IMR-90 (cell line): ENCODE measurements around the gene GGT5. TPM values are rescaled to one million over a fixed set of nuclear protein-coding genes. Genes with fewer than 3 reads are reported as not detected.

Experiments used
- ATAC-seq: fragments of 200-7000 bp; cut with Tn5 transposase; 2 replicates; pipeline ENCODE4 v1.9.1; 2020; ENCODE audit warnings: low read depth, mild to moderate bottlenecking, moderate library complexity
- BruUV-seq: library from RNA; stranded (reverse); fragments of 400-500 nt; replicated peaks from 2 replicates; lab custom pipeline; 2021; lab: Mats Ljungman, UMichigan
- CTCF ChIA-PET: fragments of 300-600 bp; formaldehyde crosslinking; extraction: SDS; loops from one replicate; lab custom pipeline; 2021; ENCODE audit warnings: antibody characterized with exemption; lab: Yijun Ruan, JAX
- POLR2A ChIA-PET: fragments of 300-600 bp; sonication (Branson Sonifier 250); formaldehyde crosslinking; loops from one replicate; lab custom pipeline; 2022; ENCODE audit warnings: antibody characterized with exemption; ENCODE audit not compliant: unreplicated experiment; lab: Charles Lee
- DNase-seq: peaks from one replicate; pipeline ENCODE4 v3.0.0; 2013
- H2AFZ ChIP-seq: replicated peaks from 2 replicates; pipeline ENCODE3; 2013; ENCODE audit warnings: low read length, mild to moderate bottlenecking; ENCODE audit not compliant: poor library complexity
- H2AK5ac ChIP-seq: 2 replicates; pipeline ENCODE4 v1.6.1; 2013; ENCODE audit warnings: low read depth, low read length, inconsistent platforms
- H2AK9ac ChIP-seq: replicated peaks from 2 replicates; pipeline ENCODE3; 2013; ENCODE audit warnings: mild to moderate bottlenecking, low read depth, low read length, moderate library complexity; ENCODE audit not compliant: poor library complexity
- H2BK120ac ChIP-seq: 2 replicates; pipeline ENCODE4 v1.6.1; 2013; ENCODE audit warnings: low read depth, low read length, inconsistent platforms
- H2BK15ac ChIP-seq: 3 replicates; pipeline ENCODE4 v1.6.1; 2013; ENCODE audit warnings: low read depth, low read length, inconsistent platforms
- H2BK20ac ChIP-seq: 2 replicates; pipeline ENCODE4 v1.6.1; 2013; ENCODE audit warnings: low read depth, mild to moderate bottlenecking, inconsistent platforms, low read length, moderate library complexity
- H2BK5ac ChIP-seq: 2 replicates; pipeline ENCODE4 v1.6.1; 2013; ENCODE audit warnings: mild to moderate bottlenecking, low read depth, low read length, inconsistent platforms; ENCODE audit not compliant: poor library complexity, severe bottlenecking
- H3K14ac ChIP-seq: replicated peaks from 2 replicates; pipeline ENCODE4 v1.6.1; 2013; ENCODE audit warnings: low read depth, low read length, inconsistent platforms
- H3K18ac ChIP-seq: 2 replicates; pipeline ENCODE4 v1.6.1; 2013; ENCODE audit warnings: low read depth, low read length, control low read depth
- H3K23ac ChIP-seq: 2 replicates; pipeline ENCODE4 v1.6.1; 2013; ENCODE audit warnings: low read depth, low read length, inconsistent platforms
- H3K27ac ChIP-seq: 2 replicates; pipeline ENCODE4 v1.5.1; 2013; ENCODE audit warnings: mild to moderate bottlenecking, control low read depth, low read length; ENCODE audit not compliant: insufficient read depth
- H3K27me3 ChIP-seq: 2 replicates; pipeline ENCODE4 v1.6.1; 2013; ENCODE audit warnings: low read length; ENCODE audit not compliant: control insufficient read depth, insufficient read depth
- H3K36me3 ChIP-seq: 2 replicates; pipeline ENCODE4 v1.6.1; 2013; ENCODE audit warnings: low read length, mixed read lengths; ENCODE audit not compliant: control insufficient read depth, insufficient read depth
- H3K4ac ChIP-seq: 2 replicates; pipeline ENCODE4 v1.6.1; 2013; ENCODE audit warnings: low read depth, low read length, inconsistent platforms
- H3K4me1 ChIP-seq: 2 replicates; pipeline ENCODE4 v1.6.1; 2013; ENCODE audit warnings: low read length, mixed read lengths; ENCODE audit not compliant: control insufficient read depth, insufficient read depth
- H3K4me2 ChIP-seq: 2 replicates; pipeline ENCODE4 v1.6.1; 2013; ENCODE audit warnings: low read depth, mild to moderate bottlenecking, control low read depth, low read length, moderate library complexity
- H3K4me3 ChIP-seq: 2 replicates; pipeline ENCODE4 v1.5.1; 2013; ENCODE audit warnings: low read depth, mild to moderate bottlenecking, control low read depth, low read length, moderate library complexity; ENCODE audit not compliant: insufficient read depth
- H3K56ac ChIP-seq: 2 replicates; pipeline ENCODE4 v1.6.1; 2013; ENCODE audit warnings: low read length, inconsistent platforms; ENCODE audit not compliant: insufficient read depth; ENCODE audit errors: extremely low read depth
- H3K79me1 ChIP-seq, 2 experiments: 2 replicates each; pipeline ENCODE4 v1.6.1; 2013; ENCODE audit warnings: low read length in 2 of 2, inconsistent platforms in 1 of 2, low read depth in 1 of 2
- H3K9ac ChIP-seq: 2 replicates; pipeline ENCODE4 v1.6.1; 2013; ENCODE audit warnings: low read depth, low read length, control low read depth
- H3K9me1 ChIP-seq: 2 replicates; pipeline ENCODE4 v1.6.1; 2013; ENCODE audit warnings: low read length, inconsistent platforms; ENCODE audit not compliant: insufficient read depth
- H3K9me3 ChIP-seq: 2 replicates; pipeline ENCODE4 v1.6.1; 2013; ENCODE audit warnings: low read length; ENCODE audit not compliant: control insufficient read depth, insufficient read depth
- H4K20me1 ChIP-seq: 2 replicates; pipeline ENCODE4 v1.6.1; 2013; ENCODE audit warnings: low read length, inconsistent platforms; ENCODE audit not compliant: insufficient read depth
- H4K5ac ChIP-seq: 2 replicates; pipeline ENCODE4 v1.6.1; 2013; ENCODE audit warnings: mild to moderate bottlenecking, low read depth, low read length, control low read depth
- H4K8ac ChIP-seq, 2 experiments: 2 replicates each; pipeline ENCODE4 v1.6.1; 2013; ENCODE audit warnings: low read depth in 2 of 2, low read length in 2 of 2, control low read depth in 1 of 2, inconsistent platforms in 1 of 2
- H4K91ac ChIP-seq: 2 replicates; pipeline ENCODE4 v1.6.1; 2013; ENCODE audit warnings: low read depth, low read length, inconsistent platforms; ENCODE audit not compliant: insufficient read depth
- CEBPB ChIP-seq: IDR thresholded peaks from 2 replicates; pipeline ENCODE4 v1.6.1; 2012; ENCODE audit warnings: low read depth, low read length, improper control_type of control experiment
- CHD1 ChIP-seq: IDR thresholded peaks from 2 replicates; pipeline ENCODE4 v1.6.1; 2012; ENCODE audit warnings: low read depth, low read length, improper control_type of control experiment
- FOS ChIP-seq: fragments of 150-350 bp; IDR thresholded peaks from 2 replicates; pipeline ENCODE4 v1.6.1; 2016; ENCODE audit warnings: low read depth, low read length
- MAFK ChIP-seq: IDR thresholded peaks from 2 replicates; pipeline ENCODE4 v1.6.1; 2012; ENCODE audit warnings: low read depth, low read length, improper control_type of control experiment
- MAZ ChIP-seq: IDR thresholded peaks from 2 replicates; pipeline ENCODE4 v1.6.1; 2012; ENCODE audit warnings: low read depth, mild to moderate bottlenecking, low read length, improper control_type of control experiment, moderate library complexity, borderline replicate concordance
- MXI1 ChIP-seq: IDR thresholded peaks from 2 replicates; pipeline ENCODE4 v1.6.1; 2012; ENCODE audit warnings: low read depth, mild to moderate bottlenecking, low read length, moderate library complexity, borderline replicate concordance
- POLR2A ChIP-seq: IDR thresholded peaks from 2 replicates; pipeline ENCODE4 v1.6.1; 2012; ENCODE audit warnings: mild to moderate bottlenecking, low read depth, low read length
- RAD21 ChIP-seq: IDR thresholded peaks from 2 replicates; pipeline ENCODE4 v1.6.1; 2012; ENCODE audit warnings: low read length, improper control_type of control experiment
- RCOR1 ChIP-seq: IDR thresholded peaks from 2 replicates; pipeline ENCODE4 v1.6.1; 2012; ENCODE audit warnings: mild to moderate bottlenecking, low read length, improper control_type of control experiment; ENCODE audit not compliant: insufficient replicate concordance
- SMC3 ChIP-seq: fragments of 150-350 bp; IDR thresholded peaks from 2 replicates; pipeline ENCODE4 v1.6.1; 2016; ENCODE audit warnings: low read depth, mild to moderate bottlenecking, antibody characterized with exemption, low read length, moderate library complexity
- WGBS, 2 experiments: methylation state at CpG; one replicate each; pipeline versions ENCODE4 v1.1.5 to v1.1.7; 2013; ENCODE audit warnings: missing lambda C conversion rate in 2 of 2; ENCODE audit not compliant: insufficient read length in 1 of 2; ENCODE audit errors: extremely low coverage in 2 of 2; 5-methylcytosine and 5-hydroxymethylcytosine counted together
- dilution Hi-C: fragments of 300-500 bp; cut with HindIII; formaldehyde crosslinking; loops from one replicate; pipeline ENCODE4 v1.14.3; 2018; ENCODE audit warnings: low sequenced_read_pairs; ENCODE audit not compliant: unreplicated experiment
- in situ Hi-C: fragments of 300-500 bp; cut with MboI; formaldehyde crosslinking; loops from 3 replicates; pipeline ENCODE4 v1.14.3; 2019; ENCODE audit warnings: low sequenced_read_pairs, inconsistent platforms, mixed read lengths
- intact Hi-C: fragments of 100-400 bp; cut with micrococcal nuclease; formaldehyde crosslinking; loops from 2 replicates; pipeline ENCODE4 v1.10.0; 2022
- polyA plus RNA-seq, 3 experiments: library from polyadenylated mRNA; depleted of rRNA; stranded (reverse); fragments of >200 nt; gene quantifications; 2 replicates each; pipeline ENCODE4 v1.2.3, GENCODE V29; 2012; ENCODE audit warnings: low replicate concordance in 1 of 3
- total RNA-seq: library from RNA; depleted of rRNA; stranded (reverse); fragments of >200 nt; gene quantifications from 2 replicates; pipeline ENCODE4 v1.2.3, GENCODE V29; 2012
- TF ChIP-seq, protein P1 (sequence below): fragments of 150-350 bp; IDR thresholded peaks from 2 replicates; pipeline ENCODE4 v1.6.1; 2017; ENCODE audit warnings: mild to moderate bottlenecking, antibody characterized with exemption, low read length, low read depth
- TF ChIP-seq, protein P2 (sequence below): conservative IDR thresholded peaks from 2 replicates; pipeline ENCODE4 v1.5.1; 2012; ENCODE audit warnings: mild to moderate bottlenecking, low read depth, low read length, improper control_type of control experiment

The GGT5 gene
- total and polyA plus RNA-seq, 2 of the 4 experiments (the other 2 are of a cell fraction) = 0.18 to 5.8 TPM

DNA sequence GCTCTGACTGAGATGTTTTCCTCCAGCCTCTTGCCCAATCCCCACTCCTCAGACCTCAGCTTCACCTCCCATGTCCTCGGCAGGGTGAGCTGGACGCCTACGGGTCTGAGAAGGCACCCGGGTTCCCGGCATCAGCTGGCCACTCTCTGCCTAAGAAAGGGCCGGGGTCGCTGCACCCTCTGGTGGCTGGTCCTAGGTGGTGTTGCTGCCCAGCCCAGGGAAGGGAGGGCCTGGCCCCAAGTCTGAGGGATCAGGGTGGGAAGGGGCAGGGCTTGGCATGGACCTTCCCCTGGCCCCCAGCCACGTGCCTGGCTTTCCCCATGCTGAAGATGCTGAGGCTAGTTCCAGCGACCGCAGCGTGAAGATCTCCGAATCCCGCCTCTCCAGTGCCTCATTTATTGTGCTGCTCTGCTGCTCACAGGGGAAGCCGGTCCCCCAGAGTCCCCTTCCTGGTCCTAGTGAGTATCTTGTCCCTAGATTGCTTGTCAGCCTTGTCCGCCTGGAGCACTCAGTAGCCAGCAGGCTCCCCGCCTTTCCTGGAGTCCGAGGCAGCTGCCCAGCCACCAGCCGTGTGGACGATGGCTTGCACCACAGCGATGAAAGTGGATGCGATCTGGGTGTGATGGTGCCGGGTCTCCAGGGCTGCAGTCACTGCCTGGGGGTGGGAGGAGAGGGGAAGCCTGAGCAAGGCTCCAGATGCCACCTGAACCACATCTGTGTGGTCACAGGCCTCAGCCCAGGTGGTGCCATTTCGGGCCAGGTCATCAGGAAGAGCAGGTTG is 2.9 kb upstream of the GGT5 start:
- peak overlapping the region; percentile 83 for H2AFZ ChIP-seq
- POLR2A ChIA-PET = no interaction called here

More for the DNA sequence above, 2.9 kb upstream of the GGT5 start:
- in situ Hi-C loops (no loop called here), intact Hi-C loops (loop anchor here (1.0 to 10.0 kb wide), 3 partner anchors 40 to 263 kb away; partner anchors contain the start of gene GSTT2), dilution Hi-C loops (no loop called here)
- CTCF ChIA-PET = interaction anchor here (0.6 to 1.2 kb wide), 5 partner anchors 42 to 62 kb away, joined by 3 to 13 read pairs (median 3); no protein-coding TSS in a partner anchor
- WGBS, 2 experiments = 0% methylated on average over 3 of the region's 23 CpGs; no CpG with 5 or more reads in 1 of the 2 experiments
- Histone ChIP-seq H2AK9ac (peak overlapping the region; percentile 1), H3K4ac (peak overlapping the region; percentile 97), H2AK5ac (peak overlapping the region; percentile 29), H3K27ac (peak overlapping the region; percentile 93), H3K27me3 (no peaks in the 10 kb centered on the region), H2BK20ac (peak overlapping the region; percentile 97), H4K91ac (peak overlapping the region; percentile 98; the same call in 1 of the 2 replicates), H3K9me3 (no peaks in the 10 kb centered on the region), H3K23ac (peak overlapping the region; percentile 85; the same call in 1 of the 2 replicates), H3K79me1 (peaks cover 0 to 19% of the 10 kb centered on the region in 2 experiments; a peak in 2 of 4 replicates), H2BK15ac (peak overlapping the region; percentile 85; the same call in 2 of the 3 replicates), H3K9ac (peak overlapping the region; percentile 68), H3K9me1 (peaks cover 12% of the 10 kb centered on the region), H3K18ac (peak overlapping the region; percentile 8; the same call in 1 of the 2 replicates), H4K8ac (peak overlapping the region; percentile 95 to 97), H3K4me3 (no peak overlapping the region), H3K4me1 (peaks cover 35% of the 10 kb centered on the region), H2BK120ac (peak overlapping the region; percentile 97), H3K56ac (no peak overlapping the region), H3K4me2 (no peak overlapping the region; the same call in 1 of the 2 replicates), H2BK5ac (no peak overlapping the region), H3K36me3 (no peaks in the 10 kb centered on the region), H4K5ac (peak overlapping the region; percentile 27), H4K20me1 (no peaks in the 10 kb centered on the region), H3K14ac (peak overlapping the region; percentile 90)
- TF ChIP-seq MAZ = peak; percentile 64
- TF ChIP-seq MXI1 = no peak; the same call in 1 of the 2 replicates
- TF ChIP-seq CEBPB = peak; percentile 92
- TF ChIP-seq, protein P1, sequence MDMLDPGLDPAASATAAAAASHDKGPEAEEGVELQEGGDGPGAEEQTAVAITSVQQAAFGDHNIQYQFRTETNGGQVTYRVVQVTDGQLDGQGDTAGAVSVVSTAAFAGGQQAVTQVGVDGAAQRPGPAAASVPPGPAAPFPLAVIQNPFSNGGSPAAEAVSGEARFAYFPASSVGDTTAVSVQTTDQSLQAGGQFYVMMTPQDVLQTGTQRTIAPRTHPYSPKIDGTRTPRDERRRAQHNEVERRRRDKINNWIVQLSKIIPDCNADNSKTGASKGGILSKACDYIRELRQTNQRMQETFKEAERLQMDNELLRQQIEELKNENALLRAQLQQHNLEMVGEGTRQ = no peak
- no peak for TF ChIP-seq FOS
- TF ChIP-seq CHD1 = no peak
- peak; percentile 97 for TF ChIP-seq RAD21
- TF ChIP-seq RCOR1 = no peak
- TF ChIP-seq SMC3 = peak; percentile 99
- TF ChIP-seq POLR2A = 0 out of 2 replicates have a peak, but pooled peaks have one; percentile 31
- TF ChIP-seq MAFK = no peak
- TF ChIP-seq, protein P2, sequence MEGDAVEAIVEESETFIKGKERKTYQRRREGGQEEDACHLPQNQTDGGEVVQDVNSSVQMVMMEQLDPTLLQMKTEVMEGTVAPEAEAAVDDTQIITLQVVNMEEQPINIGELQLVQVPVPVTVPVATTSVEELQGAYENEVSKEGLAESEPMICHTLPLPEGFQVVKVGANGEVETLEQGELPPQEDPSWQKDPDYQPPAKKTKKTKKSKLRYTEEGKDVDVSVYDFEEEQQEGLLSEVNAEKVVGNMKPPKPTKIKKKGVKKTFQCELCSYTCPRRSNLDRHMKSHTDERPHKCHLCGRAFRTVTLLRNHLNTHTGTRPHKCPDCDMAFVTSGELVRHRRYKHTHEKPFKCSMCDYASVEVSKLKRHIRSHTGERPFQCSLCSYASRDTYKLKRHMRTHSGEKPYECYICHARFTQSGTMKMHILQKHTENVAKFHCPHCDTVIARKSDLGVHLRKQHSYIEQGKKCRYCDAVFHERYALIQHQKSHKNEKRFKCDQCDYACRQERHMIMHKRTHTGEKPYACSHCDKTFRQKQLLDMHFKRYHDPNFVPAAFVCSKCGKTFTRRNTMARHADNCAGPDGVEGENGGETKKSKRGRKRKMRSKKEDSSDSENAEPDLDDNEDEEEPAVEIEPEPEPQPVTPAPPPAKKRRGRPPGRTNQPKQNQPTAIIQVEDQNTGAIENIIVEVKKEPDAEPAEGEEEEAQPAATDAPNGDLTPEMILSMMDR = peak; percentile 95
- no TSS peak for BruUV-seq
- peak; percentile 96 for ATAC-seq
- peak; percentile 95 for DNase-seq
